Measurements from ENCODE around the gene TNPO3. TPM values are rescaled to one million over a fixed set of nuclear protein-coding genes. Genes with fewer than 3 reads are reported as not detected.
A peak's percentile ranks its signal among the peaks of the same experiment; 100 is the strongest.

The TNPO3 gene
- total and polyA plus RNA-seq, 10 of the 15 experiments (the other 5 are each of a cell fraction or from before 2014, with no cell fraction given): 17.6 to 91.8 (median 65.9) TPM

DNA sequence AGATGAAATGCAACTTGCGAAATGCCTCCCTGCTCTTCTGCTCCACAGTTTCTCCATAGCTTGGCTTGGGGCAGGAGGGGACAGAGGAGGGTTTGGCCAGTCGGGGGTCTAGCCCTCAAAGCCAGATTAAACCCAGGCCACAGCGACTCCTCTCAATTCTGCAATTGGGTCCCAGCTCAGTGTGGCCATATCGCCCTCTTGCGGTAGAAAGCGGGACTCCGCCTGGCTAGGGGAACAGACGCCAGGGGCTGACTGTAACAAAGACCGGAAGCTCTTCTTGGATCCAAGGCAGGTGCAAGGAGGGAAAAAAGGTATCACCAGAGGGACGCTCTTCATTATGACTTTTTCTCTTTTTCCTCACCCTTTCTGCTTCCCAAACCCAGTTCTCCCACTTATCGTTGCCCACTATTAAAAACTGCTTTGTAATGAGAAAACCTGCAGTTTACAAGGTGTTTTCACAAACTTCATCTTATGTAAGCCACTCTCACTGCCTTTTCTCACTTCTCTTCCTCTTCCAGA, 36.6 kb upstream of the TNPO3 start (continued):
- TF ChIP-seq NFIC (IDR thresholded peaks at IDR 0.05; ENCODE audit: low read depth, low read length) (no peak), ZNF217 (IDR thresholded peaks at IDR 0.05) (no peak), GATAD2B (conservative IDR thresholded peaks at IDR 0.05; ENCODE audit: low read depth) (no peak; the same call in 1 of the 2 replicates), RFX5 (IDR thresholded peaks at IDR 0.05; ENCODE audit: low read depth, low read length) (no peak), FOXM1 (IDR thresholded peaks at IDR 0.05; ENCODE audit: low read depth, low read length) (peak; percentile 64; the same call in 1 of the 2 replicates), IKZF1 (conservative IDR thresholded peaks at IDR 0.05) (peak; percentile 58), ZBED1 (IDR thresholded peaks at IDR 0.05; ENCODE audit: borderline replicate concordance) (no peak), ZSCAN29 (IDR thresholded peaks at IDR 0.05) (0 out of 2 replicates have a peak, but pooled peaks have one; percentile 43), IRF4 (IDR thresholded peaks at IDR 0.05; ENCODE audit: low read depth, low read length) (0 out of 2 replicates have a peak, but pooled peaks have one; percentile 67), SMC3 (IDR thresholded peaks at IDR 0.05; ENCODE audit: borderline replicate concordance, low read length) (peak; percentile 96), ZNF207 (IDR thresholded peaks at IDR 0.05; ENCODE audit: borderline replicate concordance) (no peak), EED (IDR thresholded peaks at IDR 0.05; ENCODE audit: low read depth) (peak; percentile 73), SUZ12 (IDR thresholded peaks at IDR 0.05; ENCODE audit: unreplicated experiment) (no peak), POU2F2 (IDR thresholded peaks at IDR 0.05; ENCODE audit: borderline replicate concordance, low read depth, low read length) (0 out of 3 replicates have a peak, but pooled peaks have one; percentile 43), SMARCA5 (IDR thresholded peaks at IDR 0.05) (peak; percentile 93), ZBTB4 (CRISPR knock-in tag; IDR thresholded peaks at IDR 0.05) (no peak), HDGF (IDR thresholded peaks at IDR 0.05) (0 out of 2 replicates have a peak, but pooled peaks have one; percentile 17), NKRF (conservative IDR thresholded peaks at IDR 0.05) (0 out of 2 replicates have a peak, but pooled peaks have one; percentile 24), ZNF274 (IDR thresholded peaks at IDR 0.05; ENCODE audit: insufficient read depth, insufficient read length) (no peak), BRCA1 (IDR thresholded peaks at IDR 0.05; ENCODE audit: low read depth, low read length) (no peak), POLR2A (IDR thresholded peaks at IDR 0.05; ENCODE audit: low read depth, low read length) (no peak), CTCF (IDR thresholded peaks at IDR 0.05 in 2 of 3, conservative IDR thresholded peaks at IDR 0.05 in 1 of 3; ENCODE audit: control insufficient read depth in 2 of 3, extremely low read depth in 1 of 3, insufficient read depth in 1 of 3, low read depth in 3 of 3, low read length in 3 of 3) (peak; percentile 98 to 99 (median 98); a peak in 5 of 6 replicates), CREB1 (IDR thresholded peaks at IDR 0.05; ENCODE audit: low read depth) (peak; percentile 19; the same call in 1 of the 2 replicates), ETV6 (conservative IDR thresholded peaks at IDR 0.05 in 1 of 2, IDR thresholded peaks at IDR 0.05 in 1 of 2; ENCODE audit: borderline replicate concordance in 1 of 2, low read depth in 1 of 2) (no peak), MYC (IDR thresholded peaks at IDR 0.05; ENCODE audit: insufficient read depth, insufficient read length, insufficient replicate concordance, low read length, severe bottlenecking) (no peak), WRNIP1 (IDR thresholded peaks at IDR 0.05; ENCODE audit: borderline replicate concordance, low read depth, low read length) (no peak)
